Astrocyte (in vitro differentiated cells and primary cell): ENCODE data around the gene KPNA6.

Experiments
- EZH2 ChIP-seq: IDR thresholded peaks from 2 replicates; pipeline ENCODE4 v1.6.1; 2012; ENCODE audit warnings: mild to moderate bottlenecking, low read length, inconsistent platforms; ENCODE audit not compliant: insufficient read depth
- TF ChIP-seq, protein P1 (sequence below): IDR thresholded peaks from 2 replicates; pipeline ENCODE4 v1.5.1; 2011; ENCODE audit warnings: low read depth, mild to moderate bottlenecking, inconsistent platforms, low read length, moderate library complexity; ENCODE audit not compliant: insufficient read depth

DNA sequence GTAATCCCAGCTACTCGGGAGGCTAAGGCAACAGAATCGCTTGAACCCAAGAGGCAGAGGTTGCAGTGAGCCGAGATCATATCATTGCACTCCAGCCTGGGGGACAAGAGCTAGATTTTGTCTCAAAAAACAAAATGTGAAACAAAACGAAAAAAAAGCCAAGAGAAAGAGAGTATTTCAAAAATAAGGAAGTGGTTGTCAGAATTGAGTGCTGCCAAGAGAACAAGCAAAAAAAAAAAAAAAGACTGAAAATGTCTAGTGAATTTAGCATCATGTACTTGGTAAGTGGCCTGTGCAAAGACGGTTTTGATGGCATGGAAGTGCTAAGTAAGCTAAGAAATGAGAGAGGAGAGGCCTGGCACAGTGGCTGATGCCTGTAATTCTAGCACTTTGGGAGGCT, 14.3 kb downstream of the KPNA6 start:
- TF ChIP-seq, protein P1, sequence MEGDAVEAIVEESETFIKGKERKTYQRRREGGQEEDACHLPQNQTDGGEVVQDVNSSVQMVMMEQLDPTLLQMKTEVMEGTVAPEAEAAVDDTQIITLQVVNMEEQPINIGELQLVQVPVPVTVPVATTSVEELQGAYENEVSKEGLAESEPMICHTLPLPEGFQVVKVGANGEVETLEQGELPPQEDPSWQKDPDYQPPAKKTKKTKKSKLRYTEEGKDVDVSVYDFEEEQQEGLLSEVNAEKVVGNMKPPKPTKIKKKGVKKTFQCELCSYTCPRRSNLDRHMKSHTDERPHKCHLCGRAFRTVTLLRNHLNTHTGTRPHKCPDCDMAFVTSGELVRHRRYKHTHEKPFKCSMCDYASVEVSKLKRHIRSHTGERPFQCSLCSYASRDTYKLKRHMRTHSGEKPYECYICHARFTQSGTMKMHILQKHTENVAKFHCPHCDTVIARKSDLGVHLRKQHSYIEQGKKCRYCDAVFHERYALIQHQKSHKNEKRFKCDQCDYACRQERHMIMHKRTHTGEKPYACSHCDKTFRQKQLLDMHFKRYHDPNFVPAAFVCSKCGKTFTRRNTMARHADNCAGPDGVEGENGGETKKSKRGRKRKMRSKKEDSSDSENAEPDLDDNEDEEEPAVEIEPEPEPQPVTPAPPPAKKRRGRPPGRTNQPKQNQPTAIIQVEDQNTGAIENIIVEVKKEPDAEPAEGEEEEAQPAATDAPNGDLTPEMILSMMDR: no peak
- TF ChIP-seq EZH2: no peak
